Psoas muscle (tissue), 8 donors: ENCODE measurements around the gene VDR. TPM values are rescaled to one million over a fixed set of nuclear protein-coding genes. Genes with fewer than 3 reads are reported as not detected.

Source experiments
- ATAC-seq, 4 donors: fragments of 200-7000 bp; cut with Tn5 transposase; one replicate each; pipeline ENCODE4 v1.9.1; 2020; ENCODE audit warnings: moderate library complexity in 3 of 4, mild to moderate bottlenecking in 2 of 4
- DNase-seq, 2 donors: peaks; one replicate each; pipeline ENCODE4 v3.0.0-alpha.2; 2020
- H3K27ac ChIP-seq: fragments of 200-600 bp; one replicate; pipeline ENCODE4 v1.8.0; 2022
- H3K27me3 ChIP-seq, 3 donors: fragments of 200-600 bp in 1 of 3; one replicate each; pipeline versions ENCODE4 v1.6.1 to v1.8.0; 2013 to 2022; ENCODE audit warnings: low read length in 2 of 3, mild to moderate bottlenecking in 2 of 3, moderate library complexity in 1 of 3; ENCODE audit not compliant: insufficient read depth in 3 of 3
- H3K36me3 ChIP-seq, 2 donors: fragments of 200-600 bp in 1 of 2; one replicate each; pipeline versions ENCODE4 v1.6.1 to v1.8.0; 2013 to 2022; ENCODE audit warnings: low read depth in 1 of 2, mild to moderate bottlenecking in 1 of 2, moderate library complexity in 1 of 2; ENCODE audit not compliant: insufficient read depth in 1 of 2
- H3K4me1 ChIP-seq: fragments of 200-600 bp; one replicate; pipeline ENCODE4 v1.8.0; 2022
- H3K4me3 ChIP-seq: fragments of 200-600 bp; one replicate; pipeline ENCODE4 v1.8.0; 2022; ENCODE audit warnings: mild to moderate bottlenecking
- H3K9me3 ChIP-seq: fragments of 200-600 bp; one replicate; pipeline ENCODE4 v1.8.0; 2022
- CTCF ChIP-seq: fragments of 200-600 bp; IDR thresholded peaks from one replicate; pipeline ENCODE4 v1.8.0; 2022; ENCODE audit warnings: antibody characterized with exemption
- WGBS, 3 donors: extraction: QIAGEN DNeasy Blood & Tissue Kit; methylation state at CpG; one replicate each; pipeline versions ENCODE4 v1.1.6 to v1.1.7; 2013; 5-methylcytosine and 5-hydroxymethylcytosine counted together
- intact Hi-C, 2 donors: fragments of 100-400 bp; cut with DNase I; formaldehyde crosslinking; loops; one replicate each; pipeline versions ENCODE4 v1.11.0 to v1.14.2; 2022
- polyA plus RNA-seq, 3 donors: library from polyadenylated mRNA; stranded (reverse); fragments of 200-250 nt; gene quantifications; one replicate each; pipeline ENCODE4 v1.2.3, GENCODE V29; 2013
- total RNA-seq, 4 donors: library from RNA; stranded (reverse); fragmentation: NEBNext Ultra II Directional in 2 of 4; extraction: Animal tissue kit (Norgen Biotek cat#: 25700) in 2 of 4; gene quantifications; one replicate each; pipeline versions ENCODE4 v1.2.1 to v1.2.4, GENCODE V29; 2021 to 2023
- donor health status: healthy with polysubstance abuse.
- donor health status: DM: no; HTN: no; CAD: no; lungs with moderate emphysema.
- donor health status: Bipolar disorder and iron deficiency.
- donor health status: healthy.
- donor health status: DM: yes; HTN: yes; CAD: no.
- donor health status: DM: no; HTN: no; CAD: no.
- donor health status: DM: no; HTN: no; CAD: no.
- donor health status: DM: yes; HTN: yes; CAD: no.

VDR gene
- total and polyA plus RNA-seq, 7 donors = 0.62 to 6.1 (median 3.0) TPM

- DNase-seq = peak; percentile 43 to 66
- Histone ChIP-seq H3K4me1 (no peaks in the 10 kb centered on the region), H3K4me3 (no peak overlapping the region), H3K36me3 (peaks cover 0 to 8% of the 10 kb centered on the region in 2 donors), H3K27ac (no peak overlapping the region), H3K9me3 (no peaks in the 10 kb centered on the region), H3K27me3 (no peaks in the 10 kb centered on the region)
- intact Hi-C loops = no loop called here
- WGBS, 3 donors = 67 to 75% (median 68%) methylated on average over 8 of the region's 8 CpGs
- no peak for TF ChIP-seq CTCF
- ATAC-seq = peak; percentile 71 to 79 (median 77)
Measured at GRCh38 chr12:47881826-47882427, 22.9 kb downstream of the VDR start.

GRCh38 chr12:47881051-47881450 lies 23.7 kb downstream of the VDR start:
- Histone ChIP-seq H3K4me3 (no peak overlapping the region), H3K4me1 (no peaks in the 10 kb centered on the region), H3K36me3 (peaks cover 0 to 8% of the 10 kb centered on the region in 2 donors), H3K27me3 (no peaks in the 10 kb centered on the region), H3K9me3 (no peaks in the 10 kb centered on the region), H3K27ac (no peak overlapping the region)
- ATAC-seq (no peak), DNase-seq (no peak)
- TF ChIP-seq CTCF = no peak
- intact Hi-C loops = no loop called here
- 95 to 99% (median 98%) methylated on average over 2 of the region's 2 CpGs for WGBS, 3 donors

- H3K4me3 ChIP-seq = no peak overlapping the region
- H3K36me3 ChIP-seq = peaks cover 0 to 8% of the 10 kb centered on the region in 2 donors
- no peaks in the 10 kb centered on the region for H3K9me3 ChIP-seq
- no peak for TF ChIP-seq CTCF
- H3K4me1 ChIP-seq = no peaks in the 10 kb centered on the region
- H3K27me3 ChIP-seq = no peaks in the 10 kb centered on the region
- intact Hi-C loops = no loop called here
- no peak for ATAC-seq
- 89 to 96% (median 91%) methylated on average over 10 of the region's 10 CpGs for WGBS, 3 donors
- H3K27ac ChIP-seq = no peak overlapping the region
- no peak for DNase-seq
Measured at GRCh38 chr12:47878918-47879481, 25.8 kb downstream of the VDR start.

GRCh38 chr12:47878293-47878917 lies 26.4 kb downstream of the VDR start:
- Histone ChIP-seq H3K27ac (no peak overlapping the region), H3K4me1 (no peaks in the 10 kb centered on the region), H3K9me3 (no peaks in the 10 kb centered on the region), H3K4me3 (no peak overlapping the region), H3K36me3 (peaks cover 0 to 8% of the 10 kb centered on the region in 2 donors), H3K27me3 (no peaks in the 10 kb centered on the region)
- ATAC-seq = no peak
- no peak for DNase-seq
- intact Hi-C loops = no loop called here
- TF ChIP-seq CTCF = no peak
- WGBS, 3 donors = 77 to 92% (median 78%) methylated on average over 7 of the region's 7 CpGs
